Keratinocyte (primary cell): ENCODE results near the gene TMEM132D.

Source experiments
- CTCF ChIP-seq, 3 experiments: IDR thresholded peaks in 1 of 3; conservative IDR thresholded peaks in 1 of 3; optimal IDR thresholded peaks in 1 of 3; 2 replicates in 2 of 3; 3 replicates in 1 of 3; pipeline versions ENCODE3 to v1.5.1; 2011; ENCODE audit warnings: low read length in 3 of 3, mild to moderate bottlenecking in 3 of 3, moderate library complexity in 2 of 3, control low read depth in 1 of 3, inconsistent platforms in 1 of 3; ENCODE audit not compliant: insufficient read depth in 2 of 3; ENCODE audit errors: extremely low read depth in 1 of 3
- EZH2 ChIP-seq: IDR thresholded peaks from one replicate; pipeline ENCODE4 v1.6.1; 2012; ENCODE audit warnings: inconsistent platforms, mild to moderate bottlenecking, low read length, moderate library complexity

- TF ChIP-seq CTCF (optimal IDR thresholded peaks at IDR 0.05 in 1 of 3, IDR thresholded peaks at IDR 0.05 in 1 of 3, conservative IDR thresholded peaks at IDR 0.05 in 1 of 3; ENCODE audit: extremely low read depth in 1 of 3, insufficient read depth in 2 of 3, low read length in 3 of 3) (no peak), EZH2 (no peak)
Observed at GRCh38 chr12:129854591-129854990, 49.2 kb downstream of the TMEM132D start.
